Measurements from ENCODE around the gene GIMAP1.
A peak's percentile ranks its signal among the peaks of the same experiment; 100 is the strongest.
"Not testable (repeated sequence)": the region's sequence is repeated elsewhere in the genome, so short reads cannot be mapped to it uniquely, and the experiment has no call there.

Gene GIMAP1

GRCh38 chr7:150716368-150716767 is at the start of gene GIMAP1:
Gene GIMAP1 (plus strand): TSS chr7:150716613. CDS start chr7:150719048, 2,435 bp downstream.
- peak; percentile 46 for DNase-seq (ENCODE audit: low read depth)

DNA sequence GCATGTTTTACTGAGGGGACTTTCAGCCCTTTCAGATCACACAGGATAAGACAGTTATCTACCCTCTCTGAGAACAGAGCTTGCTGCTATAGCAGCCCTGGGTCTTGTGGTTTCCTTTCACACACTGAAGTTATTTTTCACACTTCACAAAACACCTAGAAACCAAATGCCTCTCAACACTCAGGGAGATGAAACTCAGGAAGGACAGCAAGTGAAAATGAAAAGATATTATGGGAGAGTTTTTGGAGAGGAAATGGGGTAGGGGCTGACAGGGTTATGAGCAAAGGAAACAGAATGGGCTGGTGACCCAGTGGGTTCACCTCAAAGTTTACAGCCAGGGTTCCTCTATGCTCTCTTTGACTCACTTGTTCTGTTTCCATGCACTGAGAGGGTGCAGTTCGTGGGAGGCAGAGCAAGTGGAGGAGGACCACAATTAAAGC is 47.9 kb upstream of the GIMAP1 start:
- peak; percentile 75 for DNase-seq (ENCODE audit: low read depth)

DNA sequence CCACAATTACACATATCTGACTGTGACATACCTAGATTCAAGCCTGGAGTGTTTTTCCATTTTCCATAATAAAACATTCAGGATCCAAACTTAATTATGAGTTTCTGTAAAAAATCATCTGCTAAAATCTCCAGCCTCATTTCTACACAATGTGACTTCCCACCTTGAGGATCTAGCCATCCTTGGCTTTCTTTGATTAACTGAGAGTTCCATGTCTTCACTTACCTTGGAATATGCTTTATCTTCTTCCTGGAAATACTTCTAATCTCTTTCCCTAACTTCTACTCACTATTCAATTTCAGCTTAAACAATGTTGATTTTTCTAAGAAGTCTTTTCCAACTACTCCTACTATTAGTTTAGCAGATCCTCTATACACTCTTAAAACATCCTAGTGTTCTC is 47.4 kb upstream of the GIMAP1 start:
- DNase-seq (ENCODE audit: low read depth) = no peak

- DNase-seq (ENCODE audit: low read depth) = not testable (repeated sequence)
These were observed 44.4 kb upstream of the GIMAP1 start for GRCh38 chr7:150671798-150672585.

DNA sequence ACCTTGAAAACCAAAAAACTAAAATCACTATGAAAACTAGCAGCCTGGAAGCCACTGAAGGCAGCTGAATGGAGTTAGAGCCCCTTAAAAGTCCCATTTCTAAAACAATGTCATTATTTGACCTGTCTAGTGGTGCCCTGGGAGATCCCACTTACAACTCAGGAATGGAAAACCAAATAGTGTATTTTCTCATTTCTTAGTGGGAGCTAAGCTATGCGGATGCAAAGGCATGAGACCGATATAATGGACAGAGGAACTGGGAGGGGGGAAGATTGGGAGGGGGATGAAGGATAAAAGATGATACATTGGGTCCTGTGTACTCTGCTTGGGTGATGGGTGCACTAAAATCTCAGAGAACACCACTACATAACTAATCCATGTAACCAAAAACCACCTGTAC is 40.7 kb upstream of the GIMAP1 start:
- DNase-seq (ENCODE audit: low read depth) = no peak

- DNase-seq (ENCODE audit: low read depth) = not testable (repeated sequence)
These were observed 40.1 kb upstream of the GIMAP1 start for GRCh38 chr7:150676276-150676675.

- DNase-seq (ENCODE audit: low read depth) = not testable (repeated sequence)
These were observed 39.6 kb upstream of the GIMAP1 start for GRCh38 chr7:150676854-150677253.

DNA sequence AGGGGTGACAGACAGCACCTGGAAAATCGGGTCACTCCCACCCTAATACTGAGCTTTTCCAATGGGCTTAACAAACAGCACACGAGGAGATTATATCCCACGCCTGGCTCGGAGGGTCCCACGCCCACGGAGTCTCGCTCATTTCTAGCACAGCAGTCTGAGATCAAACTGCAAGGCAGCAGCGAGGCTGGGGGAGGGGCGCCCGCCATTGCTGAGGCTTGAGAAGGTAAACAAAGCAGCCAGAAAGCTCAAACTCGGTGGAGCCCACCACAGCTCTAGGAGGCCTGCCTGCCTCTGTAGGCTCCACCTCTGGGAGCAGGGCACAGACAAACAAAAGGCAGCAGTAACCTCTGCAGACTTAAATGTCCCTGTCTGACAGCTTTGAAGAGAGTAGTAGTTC is 37.8 kb upstream of the GIMAP1 start:
- DNase-seq (ENCODE audit: low read depth) = not testable (repeated sequence)

DNA sequence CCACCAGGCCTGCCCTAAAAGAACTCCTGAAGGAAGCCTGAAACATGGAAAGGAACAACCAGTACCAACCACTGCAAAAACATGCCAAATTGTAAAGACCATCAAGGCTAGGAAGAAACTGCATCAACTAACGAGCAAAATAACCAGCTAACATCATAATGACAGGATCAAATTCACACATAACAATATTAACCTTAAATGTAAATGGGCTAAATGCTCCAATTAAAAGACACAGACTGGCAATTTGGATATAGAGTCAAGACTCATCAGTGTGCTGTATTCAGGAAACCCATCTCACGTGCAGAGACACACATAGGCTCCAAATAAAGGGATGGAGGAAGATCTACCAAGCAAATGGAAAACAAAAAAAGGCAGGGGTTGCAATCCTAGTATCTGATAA is 36.0 kb upstream of the GIMAP1 start:
- not testable (repeated sequence) for DNase-seq (ENCODE audit: low read depth)

- DNase-seq (ENCODE audit: low read depth) = peak; percentile 39
These were observed 31.0 kb upstream of the GIMAP1 start, which contains the start of gene GIMAP2 for GRCh38 chr7:150685219-150686029. Gene GIMAP2 (plus strand): TSS chr7:150685706. CDS start chr7:150687060, 1,354 bp downstream.

- DNase-seq (ENCODE audit: low read depth) = no peak
These were observed 30.3 kb upstream of the GIMAP1 start for GRCh38 chr7:150686030-150686631.

- DNase-seq (ENCODE audit: low read depth) = no peak
These were observed 27.8 kb upstream of the GIMAP1 start for GRCh38 chr7:150688630-150689029.

DNA sequence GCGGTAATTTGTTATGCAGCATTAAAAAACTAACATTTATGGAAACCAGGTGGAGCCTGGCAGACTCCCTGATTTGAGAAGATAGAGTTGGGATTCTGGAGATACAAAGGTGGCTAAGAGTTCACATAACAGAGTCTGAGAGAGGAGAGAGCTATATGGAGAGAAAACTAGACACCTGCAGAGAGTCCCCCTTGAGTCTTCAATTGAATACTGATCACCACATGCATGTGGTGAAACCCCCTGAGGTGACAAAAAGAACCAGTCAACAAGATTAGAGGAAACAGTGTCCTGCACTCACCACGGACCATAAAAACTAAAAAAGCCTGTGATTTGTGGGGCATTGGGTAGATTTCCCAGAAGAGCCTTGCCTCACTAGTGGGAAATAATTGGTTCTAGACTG is 20.8 kb upstream of the GIMAP1 start:
- no peak for DNase-seq (ENCODE audit: low read depth)

DNA sequence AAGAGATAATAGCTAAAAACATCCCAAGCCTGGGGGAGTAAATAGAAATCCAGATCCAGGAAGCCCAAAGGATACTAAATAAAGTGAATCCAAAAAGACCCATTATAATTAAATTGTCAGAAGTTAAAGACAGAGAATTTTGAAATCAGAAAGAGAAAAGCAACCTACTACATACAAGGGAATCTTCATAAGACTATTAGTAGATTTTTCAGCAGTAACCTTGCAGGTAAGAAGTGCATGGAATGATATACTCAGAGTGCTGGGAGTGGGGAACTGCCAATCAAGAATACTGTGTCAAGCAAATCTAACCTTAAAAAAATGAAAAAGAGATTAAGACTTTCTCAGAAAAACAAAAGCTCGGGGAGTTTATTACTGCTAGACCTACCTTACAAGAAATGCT is 13.2 kb upstream of the GIMAP1 start:
- no peak for DNase-seq (ENCODE audit: low read depth)

GRCh38 chr7:150715293-150715692 is 1.1 kb upstream of the GIMAP1 start:
- DNase-seq (ENCODE audit: low read depth) = no peak

GRCh38 chr7:150715738-150716137 is 675 bp upstream of the GIMAP1 start:
- DNase-seq (ENCODE audit: low read depth) = no peak

DNA sequence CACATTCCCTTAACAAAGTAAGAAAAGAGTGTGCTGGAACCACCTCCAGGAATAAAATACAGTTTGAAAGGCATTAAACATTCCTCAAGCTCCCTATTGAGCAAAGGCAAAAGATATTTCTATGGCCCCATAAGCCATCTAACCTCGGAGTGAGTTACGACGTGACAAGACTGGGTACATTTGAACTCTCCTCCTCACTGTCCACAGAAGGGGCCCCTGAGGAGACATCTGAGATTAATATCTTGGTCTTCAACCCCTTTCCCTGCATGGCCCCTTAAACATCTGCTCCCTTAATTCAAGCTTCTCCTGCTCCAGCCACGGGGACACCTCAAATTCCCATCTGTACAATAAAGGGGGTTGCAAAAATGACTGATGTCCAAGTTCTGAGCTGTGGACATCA is 526 bp downstream of the GIMAP1 start:
- no peak for DNase-seq (ENCODE audit: low read depth)

- DNase-seq (ENCODE audit: low read depth) = no peak
These were observed 1.5 kb downstream of the GIMAP1 start for GRCh38 chr7:150717814-150718420.

- DNase-seq (ENCODE audit: low read depth) = no peak
These were observed 3.0 kb downstream of the GIMAP1 start for GRCh38 chr7:150719436-150719835.

- no peak for DNase-seq (ENCODE audit: low read depth)
These were observed 3.8 kb downstream of the GIMAP1 start for GRCh38 chr7:150719960-150720891.

- DNase-seq (ENCODE audit: low read depth) = no peak
These were observed 5.6 kb downstream of the GIMAP1 start for GRCh38 chr7:150721970-150722373.

Measured in stimulated activated CD4-positive, alpha-beta T cell treated with anti-CD3 and anti-CD28 coated beads, Interleukin-2, amount 100 ng/mL, for 4 hours (primary cell).